Measurements from ENCODE around the gene SOHLH2.

GRCh38 chr13:36132376-36132775 is 82.0 kb downstream of the SOHLH2 start:
- TF ChIP-seq GATA3 (IDR thresholded peaks at IDR 0.05; ENCODE audit: low read depth, low read length) (no peak), GATA2 (IDR thresholded peaks at IDR 0.05; ENCODE audit: low read depth, low read length) (no peak)
